GM21529 (cell line): ENCODE results near the gene TRABD2B.
"Not testable (repeated sequence)": the region's sequence is repeated elsewhere in the genome, so short reads cannot be mapped to it uniquely, and the experiment has no call there.

Source experiments
- ATAC-seq: cut with Tn5 transposase; IDR thresholded peaks from one replicate; pipeline ENCODE4 v1.9.1; 2021; ENCODE audit not compliant: unreplicated experiment

TRABD2B gene

DNA sequence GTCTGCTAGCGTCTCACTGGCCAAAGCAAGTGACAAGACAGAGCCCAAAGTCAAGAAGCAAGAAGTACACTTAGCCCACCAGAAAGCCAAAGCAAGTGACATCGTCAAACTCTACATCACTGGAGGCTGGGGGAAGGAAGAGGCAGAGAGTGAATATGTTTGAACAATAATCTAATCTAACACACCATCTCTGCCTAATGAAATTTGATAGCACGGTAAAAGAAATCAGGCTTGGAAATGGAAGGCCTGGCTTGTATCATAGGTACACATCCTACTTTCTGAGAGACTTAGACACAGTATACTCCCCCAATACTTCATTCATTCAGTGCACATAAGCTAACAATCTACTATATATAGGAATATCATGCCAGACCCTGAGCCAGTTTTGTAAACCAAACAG is 26.3 kb downstream of the TRABD2B start:
- no peak for ATAC-seq

- ATAC-seq: no peak
Observed at GRCh38 chr1:47969478-47969877, 27.7 kb downstream of the TRABD2B start.

GRCh38 chr1:47968556-47968888 is 28.7 kb downstream of the TRABD2B start:
- no peak for ATAC-seq

DNA sequence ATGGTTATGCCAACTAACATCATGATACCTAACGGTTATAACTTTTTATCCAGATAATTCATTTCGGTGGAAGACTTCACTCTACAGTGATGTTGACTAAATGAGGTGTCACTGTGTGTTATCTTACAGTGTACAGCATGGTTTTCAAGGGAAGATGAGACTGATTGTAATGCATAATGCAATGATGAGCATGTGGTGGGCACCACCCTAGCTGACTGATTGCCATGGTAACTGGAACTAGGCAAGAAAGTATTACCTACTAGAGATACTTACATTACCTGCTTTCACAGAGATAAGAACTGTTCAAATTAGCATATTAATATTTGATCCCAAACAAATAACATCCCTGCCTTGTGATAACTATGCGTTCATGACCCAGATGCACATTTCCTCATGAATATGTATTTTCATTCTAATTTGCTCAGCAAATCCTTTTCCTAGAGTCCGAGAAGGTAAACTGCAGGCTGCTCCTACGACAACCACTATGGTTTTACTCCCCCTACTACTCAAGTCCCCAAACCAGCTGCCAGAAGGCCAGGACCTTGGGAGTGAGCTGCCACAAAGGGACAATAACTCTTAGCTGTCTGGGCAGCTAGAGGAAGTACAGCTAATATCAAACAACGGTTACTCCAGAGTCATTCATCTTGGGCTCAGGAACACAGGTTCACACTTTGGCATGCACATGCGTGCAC is 29.2 kb downstream of the TRABD2B start:
- no peak for ATAC-seq

GRCh38 chr1:47965816-47966215 is 31.4 kb downstream of the TRABD2B start:
- ATAC-seq: no peak

GRCh38 chr1:47964636-47965035 is 32.5 kb downstream of the TRABD2B start:
- ATAC-seq: no peak

DNA sequence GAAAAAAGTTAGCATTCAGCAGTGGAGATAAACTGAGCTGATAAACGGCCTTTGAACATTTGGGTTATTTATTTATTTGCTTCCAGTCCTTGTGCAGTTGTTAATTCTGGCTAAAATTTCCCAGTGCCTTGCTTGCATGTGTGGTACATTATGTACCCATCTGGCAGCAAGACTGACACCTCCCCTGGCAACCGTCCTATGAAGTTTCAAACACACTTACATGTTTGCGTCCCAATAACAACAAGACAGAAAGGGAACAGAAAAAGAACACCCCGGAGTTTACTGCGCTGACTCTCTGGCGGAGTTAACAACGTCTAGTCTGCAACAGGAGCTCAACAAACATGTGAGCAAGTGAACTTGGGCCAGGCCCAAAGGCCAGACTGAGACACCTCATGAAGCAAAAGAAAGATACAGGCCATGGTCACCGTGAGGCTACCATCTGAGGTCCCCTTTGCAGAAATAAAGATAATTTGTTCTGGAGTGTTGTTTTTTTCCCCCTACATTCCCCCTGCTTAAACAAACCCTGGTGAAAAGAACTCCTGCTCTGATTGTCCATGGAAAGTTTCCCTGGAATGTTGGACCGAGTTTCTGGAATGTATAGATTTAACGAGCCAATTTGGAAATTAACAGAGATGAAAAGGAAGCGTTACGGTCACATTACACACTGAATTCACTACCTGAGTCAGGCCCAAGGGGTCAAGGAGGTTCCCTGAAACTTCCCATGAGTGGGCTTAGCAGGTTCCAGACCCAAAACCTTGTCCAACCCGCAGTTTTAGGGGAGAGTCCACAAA is 33.4 kb downstream of the TRABD2B start:
- ATAC-seq: no peak

- ATAC-seq: no peak
Observed at GRCh38 chr1:47962750-47963492, 34.3 kb downstream of the TRABD2B start.

- not testable (repeated sequence) for ATAC-seq
Observed at GRCh38 chr1:47961835-47962234, 35.4 kb downstream of the TRABD2B start.

- ATAC-seq: not testable (repeated sequence)
Observed at GRCh38 chr1:47956491-47956890, 40.7 kb downstream of the TRABD2B start.

DNA sequence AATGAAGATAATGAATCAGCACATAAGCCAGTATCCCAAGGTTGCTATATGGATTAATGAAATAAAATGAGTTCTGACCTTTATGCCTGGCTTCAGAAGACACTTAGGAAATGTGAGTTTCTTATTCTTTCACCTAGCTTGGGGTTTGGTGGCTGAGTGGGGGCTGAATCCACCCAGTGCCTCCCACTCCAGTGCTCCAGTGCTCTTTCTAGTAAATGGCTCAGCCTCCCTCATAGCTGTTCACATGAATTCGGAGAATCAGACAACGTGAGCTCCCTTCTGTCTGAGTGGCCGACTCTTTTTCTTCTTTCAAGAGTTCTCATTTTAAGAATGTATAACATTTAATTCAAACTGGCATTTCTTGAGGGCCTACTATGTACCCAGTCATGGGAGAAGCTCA is 43.5 kb downstream of the TRABD2B start:
- no peak for ATAC-seq

DNA sequence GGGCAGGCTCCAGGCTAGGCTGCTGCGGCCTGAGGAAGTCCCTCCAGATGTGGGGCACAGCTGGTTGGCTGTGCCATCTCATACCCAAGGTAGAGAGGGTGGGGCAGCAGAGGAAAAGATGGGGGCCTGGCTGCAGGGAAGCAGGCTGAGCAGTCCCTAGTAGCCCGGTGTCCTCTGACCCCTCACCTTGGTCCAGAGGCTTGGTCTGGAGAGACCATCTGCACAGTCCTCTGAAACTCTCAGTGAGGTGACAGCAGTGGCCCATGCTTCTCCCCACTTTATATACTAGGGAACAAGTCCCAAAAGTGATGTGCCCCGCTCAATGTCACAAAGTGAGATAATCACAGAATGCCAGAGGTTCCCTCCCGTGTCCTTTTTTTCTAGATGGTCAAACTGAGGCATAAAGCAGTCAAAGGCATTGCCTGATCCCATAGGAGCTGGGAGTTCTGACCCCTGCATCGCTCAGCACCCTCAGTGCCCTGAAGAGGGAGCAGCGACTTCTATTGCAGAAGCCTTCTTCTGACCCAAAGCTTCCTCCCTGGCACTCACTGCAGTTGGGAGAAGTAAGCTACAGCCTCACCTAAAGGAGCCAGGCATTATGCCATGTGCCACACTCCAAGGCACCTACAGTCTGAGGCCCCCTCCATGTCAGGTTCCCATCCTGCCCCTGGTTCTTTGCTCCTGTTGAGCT is 45.5 kb downstream of the TRABD2B start:
- ATAC-seq: no peak

- no peak for ATAC-seq
Observed at GRCh38 chr1:47951026-47951425, 46.2 kb downstream of the TRABD2B start.

DNA sequence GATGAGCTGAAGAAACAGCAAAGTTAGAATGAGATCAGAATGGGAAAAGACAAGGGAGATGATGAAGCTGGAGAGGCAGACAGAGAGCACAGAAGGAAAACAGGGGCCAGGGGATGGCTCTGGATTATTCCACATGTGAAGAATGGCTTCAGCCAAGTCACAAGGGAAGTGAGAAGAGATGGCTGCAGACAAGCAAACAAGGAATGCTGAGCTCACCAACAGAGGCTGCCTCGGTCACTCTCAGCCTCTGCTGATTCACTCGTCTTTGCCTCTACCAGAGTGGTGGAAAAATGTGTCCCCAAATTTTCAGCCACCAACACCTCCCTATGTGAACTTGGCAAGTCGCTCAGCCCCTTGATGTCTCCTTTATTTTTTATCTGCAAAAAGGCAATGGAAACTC is 46.7 kb downstream of the TRABD2B start:
- ATAC-seq: no peak

GRCh38 chr1:47948126-47948525 is 49.1 kb downstream of the TRABD2B start:
- ATAC-seq: no peak

- ATAC-seq: no peak
Observed at GRCh38 chr1:47947531-47947930, 49.7 kb downstream of the TRABD2B start.

DNA sequence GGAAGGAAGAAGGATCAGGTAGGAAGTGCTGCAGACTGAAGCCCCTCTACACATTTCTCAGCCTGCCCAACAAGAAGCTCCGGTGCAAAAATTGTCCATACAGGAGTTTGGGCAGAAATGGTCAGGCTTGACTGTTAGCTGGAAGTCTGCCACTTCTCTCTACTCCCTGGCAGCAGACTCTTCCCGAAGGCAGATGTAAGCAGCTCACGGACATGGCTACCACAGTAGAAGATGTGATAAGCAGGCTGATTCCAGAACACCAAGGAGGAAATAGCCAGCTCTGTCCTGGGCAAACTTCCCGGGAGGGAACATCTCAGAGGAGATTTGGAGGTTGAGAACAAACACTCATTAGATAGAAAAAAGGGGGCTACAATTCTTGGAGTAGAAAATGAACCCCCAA is 52.6 kb downstream of the TRABD2B start:
- no peak for ATAC-seq

DNA sequence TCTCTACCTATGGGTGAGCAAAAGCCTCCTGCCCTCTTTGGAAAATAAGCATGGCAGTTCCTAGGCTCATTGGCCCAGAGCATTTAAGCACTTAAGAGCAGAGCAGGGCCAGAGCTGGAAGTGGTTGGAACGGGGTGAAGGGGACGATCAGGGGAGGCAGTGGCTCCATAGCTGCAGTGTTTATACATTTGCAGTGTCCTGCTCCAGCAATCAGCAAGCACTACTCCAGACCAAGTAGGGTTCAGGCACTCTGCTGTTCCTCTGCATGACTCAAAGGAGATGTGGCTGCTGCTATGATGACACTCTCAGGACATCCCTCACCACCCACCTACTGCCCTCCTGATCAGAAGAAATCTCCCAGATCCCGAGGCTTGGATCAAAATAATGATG is 55.0 kb downstream of the TRABD2B start:
- no peak for ATAC-seq

DNA sequence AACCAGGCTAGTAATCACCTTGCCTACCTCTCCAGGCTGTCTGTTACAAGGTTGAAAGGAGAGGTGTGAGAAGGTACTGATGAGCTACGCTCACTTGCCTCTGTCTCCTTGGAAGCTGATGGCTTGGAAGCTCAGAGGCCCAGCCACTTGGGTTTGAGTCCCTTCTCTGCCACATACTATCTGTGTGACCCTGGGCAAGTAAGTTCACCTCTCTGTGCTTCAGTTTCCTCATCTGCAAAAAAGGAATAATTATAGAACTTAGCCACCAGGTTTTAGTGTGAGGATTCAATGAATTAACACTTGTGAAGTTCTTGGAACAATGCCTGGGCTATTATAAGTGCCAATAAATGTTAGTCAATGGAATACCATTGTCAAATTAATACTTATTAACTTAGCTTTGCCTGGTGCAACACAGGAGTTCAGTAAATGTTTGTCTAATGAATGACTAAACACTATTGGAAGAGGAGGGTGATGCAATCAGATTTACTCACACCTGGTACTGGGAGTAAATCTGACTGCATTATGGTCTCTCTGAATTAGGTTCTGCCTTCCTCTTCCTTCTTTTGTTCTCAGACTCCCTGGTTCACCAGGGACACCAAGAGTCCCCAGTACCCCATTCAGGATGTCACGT is 55.5 kb downstream of the TRABD2B start:
- ATAC-seq: no peak

- no peak for ATAC-seq
Observed at GRCh38 chr1:47940779-47941178, 56.4 kb downstream of the TRABD2B start.

- no peak for ATAC-seq
Observed at GRCh38 chr1:47940326-47940725, 56.9 kb downstream of the TRABD2B start.
